B cell (primary cell): ENCODE data around the gene DNAJC8. TPM values are rescaled to one million over a fixed set of nuclear protein-coding genes. Genes with fewer than 3 reads are reported as not detected.

Source experiments
- ATAC-seq: fragments of 200-7000 bp; cut with Tn5 transposase; one replicate; pipeline ENCODE4 v1.10.0; 2021; ENCODE audit warnings: low read depth, mild to moderate bottlenecking, moderate number of reproducible peaks, moderate library complexity
- CTCF ChIA-PET: fragments of 350-600 bp; sonication (Branson Sonifier 250); formaldehyde crosslinking; loops from one replicate; lab custom pipeline; 2021; ENCODE audit warnings: antibody characterized with exemption, inconsistent platforms; lab: Charles Lee
- POLR2A ChIA-PET: fragments of 350-600 bp; sonication (Branson Sonifier 250); formaldehyde crosslinking; loops from one replicate; lab custom pipeline; 2021; ENCODE audit warnings: antibody characterized with exemption; lab: Charles Lee
- DNase-seq: peaks from one replicate; pipeline ENCODE4 v3.0.0; 2013
- H2AFZ ChIP-seq: 2 replicates; pipeline ENCODE4 v1.6.1; 2012; ENCODE audit warnings: mild to moderate bottlenecking, low read depth, low read length; ENCODE audit not compliant: insufficient read depth, poor library complexity, severe bottlenecking
- H3K27ac ChIP-seq, 2 donors: 1 replicate in 1 of 2; 2 replicates in 1 of 2; pipeline ENCODE4 v1.5.1; 2012 to 2013; ENCODE audit warnings: low read length in 2 of 2, mild to moderate bottlenecking in 2 of 2, moderate library complexity in 1 of 2
- H3K27me3 ChIP-seq, 4 experiments: fragments of 200-600 bp in 1 of 4; sonication (generic) in 1 of 4; replicated peaks in 1 of 4; 1 replicate in 2 of 4; 2 replicates in 2 of 4; pipeline versions ENCODE4 v1.6.1 to v1.7.0; 2013 to 2016; ENCODE audit warnings: low read length in 3 of 4, mild to moderate bottlenecking in 2 of 4, mixed read lengths in 1 of 4, moderate library complexity in 1 of 4; ENCODE audit not compliant: insufficient read depth in 4 of 4, control insufficient read depth in 3 of 4; ENCODE audit errors: control extremely low read depth in 1 of 4
- H3K36me3 ChIP-seq, 2 experiments: replicated peaks in 1 of 2; 1 replicate in 1 of 2; 2 replicates in 1 of 2; pipeline versions ENCODE4 v1.6.1 to v1.7.1; 2013; ENCODE audit warnings: low read length in 1 of 2; ENCODE audit not compliant: insufficient read depth in 2 of 2, control insufficient read depth in 1 of 2; ENCODE audit errors: control extremely low read depth in 1 of 2, extremely low read depth in 1 of 2
- H3K4me1 ChIP-seq, 2 donors: fragments of 200-600 bp in 1 of 2; sonication (generic) in 1 of 2; 1 replicate in 1 of 2; 2 replicates in 1 of 2; pipeline versions ENCODE4 v1.5.1 to v1.6.1; 2013 to 2017; ENCODE audit warnings: low read length in 2 of 2; ENCODE audit not compliant: control insufficient read depth in 2 of 2, insufficient read depth in 2 of 2
- H3K4me2 ChIP-seq: replicated peaks from 2 replicates; pipeline ENCODE3; 2012; ENCODE audit warnings: mild to moderate bottlenecking, low read depth, low read length; ENCODE audit not compliant: poor library complexity, severe bottlenecking
- H3K4me3 ChIP-seq, 5 experiments: fragments of 200-600 bp in 1 of 5; sonication (generic) in 1 of 5; 1 replicate in 3 of 5; 2 replicates in 2 of 5; pipeline versions ENCODE4 v1.5.1 to v1.7.0; 2011 to 2016; ENCODE audit warnings: low read length in 4 of 5, mild to moderate bottlenecking in 4 of 5, low read depth in 2 of 5, control low read depth in 1 of 5, moderate library complexity in 1 of 5; ENCODE audit not compliant: insufficient read depth in 1 of 5; ENCODE audit errors: control extremely low read depth in 1 of 5, extremely low read depth in 1 of 5
- H3K79me2 ChIP-seq: fragments of 200-600 bp; sonication (generic); one replicate; pipeline ENCODE4 v1.6.0; 2016; ENCODE audit warnings: low read length; ENCODE audit not compliant: control insufficient read depth, insufficient read depth
- H3K9ac ChIP-seq: fragments of 200-600 bp; sonication (generic); 2 replicates; pipeline ENCODE4 v1.6.1; 2017; ENCODE audit warnings: mild to moderate bottlenecking, low read length, moderate library complexity
- H3K9me3 ChIP-seq, 3 donors: one replicate each; pipeline versions ENCODE4 v1.6.1 to v1.7.1; 2013; ENCODE audit warnings: low read length in 2 of 3; ENCODE audit not compliant: control insufficient read depth in 2 of 3, insufficient read depth in 1 of 3; ENCODE audit errors: control extremely low read depth in 1 of 3
- H4K20me1 ChIP-seq: 2 replicates; pipeline ENCODE4 v1.6.0; 2012; ENCODE audit warnings: mild to moderate bottlenecking, low read length; ENCODE audit not compliant: insufficient read depth, control insufficient read depth, poor library complexity, severe bottlenecking
- H3K27ac Mint-ChIP-seq: one replicate; pipeline ENCODE4 v1.8.0; 2021; ENCODE audit warnings: mixed read lengths
- H3K27me3 Mint-ChIP-seq: one replicate; pipeline ENCODE4 v1.8.0; 2021; ENCODE audit warnings: mixed read lengths
- H3K4me1 Mint-ChIP-seq: one replicate; pipeline ENCODE4 v1.8.0; 2021; ENCODE audit warnings: mixed read lengths
- H3K4me3 Mint-ChIP-seq: one replicate; pipeline ENCODE4 v1.8.0; 2021; ENCODE audit warnings: mixed read lengths
- H3K9me3 Mint-ChIP-seq: one replicate; pipeline ENCODE4 v1.8.0; 2022; ENCODE audit warnings: mixed read lengths; ENCODE audit not compliant: insufficient read depth
- EZH2 ChIP-seq: IDR thresholded peaks from 2 replicates; pipeline ENCODE4 v1.6.1; 2012; ENCODE audit warnings: borderline replicate concordance, low read depth, mild to moderate bottlenecking, moderate library complexity, low read length; ENCODE audit not compliant: insufficient read depth, poor library complexity, severe bottlenecking
- WGBS: methylation state at CpG from one replicate; pipeline ENCODE4 v1.1.5; 2013; ENCODE audit warnings: missing lambda C conversion rate; ENCODE audit not compliant: insufficient coverage; 5-methylcytosine and 5-hydroxymethylcytosine counted together
- intact Hi-C: fragments of 100-400 bp; cut with micrococcal nuclease; formaldehyde crosslinking; loops from one replicate; pipeline ENCODE4 v1.10.0; 2022
- polyA plus RNA-seq: library from polyadenylated mRNA; depleted of rRNA; stranded (reverse); fragments of >200 nt; gene quantifications from 2 replicates; pipeline ENCODE4 v1.2.3, GENCODE V29; 2012
- total RNA-seq, 2 donors: library from RNA; stranded (reverse); fragments of 120-200 nt in 1 of 2; gene quantifications; 1 replicate in 1 of 2; 2 replicates in 1 of 2; pipeline versions ENCODE4 v1.2.3 to v1.2.4, GENCODE V29; 2013 to 2022
- TF ChIP-seq, protein P1 (sequence below): fragments of 200-600 bp; IDR thresholded peaks from one replicate; pipeline ENCODE4 v1.8.0; 2022; ENCODE audit warnings: antibody characterized with exemption, mild to moderate bottlenecking

Gene DNAJC8
- total and polyA plus RNA-seq, 2 donors (not counting 1 experiment from before 2014, with no cell fraction given), result 26.3 to 74.6 TPM

DNA sequence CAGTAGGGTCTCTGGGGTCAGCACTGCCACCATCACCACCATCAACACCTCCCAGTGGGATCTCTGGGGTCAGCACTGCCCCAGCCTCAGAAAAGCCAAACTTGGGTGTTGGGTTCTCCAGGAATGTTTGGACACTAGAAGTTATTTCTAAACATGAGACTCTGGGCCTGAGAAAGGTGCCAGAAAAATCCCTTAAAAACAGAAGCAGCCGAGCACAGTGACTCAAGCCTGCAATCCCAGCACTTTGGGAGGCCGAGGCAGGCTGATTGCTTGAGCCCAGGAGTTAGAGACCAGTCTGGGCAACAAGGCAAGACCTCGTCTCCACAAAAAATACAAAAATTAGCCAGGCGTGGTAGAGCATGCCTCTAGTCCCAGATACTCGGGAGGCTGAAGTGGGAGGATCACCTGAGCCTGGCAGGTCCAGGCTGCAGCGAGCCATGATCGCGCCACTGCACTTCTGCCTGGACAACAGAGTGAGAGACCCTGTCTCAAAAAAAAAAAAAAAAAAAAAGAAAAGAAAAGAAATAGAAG, 56.8 kb downstream of the DNAJC8 start:
- TF ChIP-seq, protein P1, sequence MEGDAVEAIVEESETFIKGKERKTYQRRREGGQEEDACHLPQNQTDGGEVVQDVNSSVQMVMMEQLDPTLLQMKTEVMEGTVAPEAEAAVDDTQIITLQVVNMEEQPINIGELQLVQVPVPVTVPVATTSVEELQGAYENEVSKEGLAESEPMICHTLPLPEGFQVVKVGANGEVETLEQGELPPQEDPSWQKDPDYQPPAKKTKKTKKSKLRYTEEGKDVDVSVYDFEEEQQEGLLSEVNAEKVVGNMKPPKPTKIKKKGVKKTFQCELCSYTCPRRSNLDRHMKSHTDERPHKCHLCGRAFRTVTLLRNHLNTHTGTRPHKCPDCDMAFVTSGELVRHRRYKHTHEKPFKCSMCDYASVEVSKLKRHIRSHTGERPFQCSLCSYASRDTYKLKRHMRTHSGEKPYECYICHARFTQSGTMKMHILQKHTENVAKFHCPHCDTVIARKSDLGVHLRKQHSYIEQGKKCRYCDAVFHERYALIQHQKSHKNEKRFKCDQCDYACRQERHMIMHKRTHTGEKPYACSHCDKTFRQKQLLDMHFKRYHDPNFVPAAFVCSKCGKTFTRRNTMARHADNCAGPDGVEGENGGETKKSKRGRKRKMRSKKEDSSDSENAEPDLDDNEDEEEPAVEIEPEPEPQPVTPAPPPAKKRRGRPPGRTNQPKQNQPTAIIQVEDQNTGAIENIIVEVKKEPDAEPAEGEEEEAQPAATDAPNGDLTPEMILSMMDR, result no peak
- no peak for TF ChIP-seq EZH2
- H3K9me3 Mint-ChIP-seq, result no peaks in the 10 kb centered on the region
- CTCF ChIA-PET, result interaction anchor here (0.6 to 4.9 kb wide), 10 partner anchors 12 to 88 kb away, joined by 3 to 30 read pairs (median 6); partner anchors contain the start of gene EYA3

DNA sequence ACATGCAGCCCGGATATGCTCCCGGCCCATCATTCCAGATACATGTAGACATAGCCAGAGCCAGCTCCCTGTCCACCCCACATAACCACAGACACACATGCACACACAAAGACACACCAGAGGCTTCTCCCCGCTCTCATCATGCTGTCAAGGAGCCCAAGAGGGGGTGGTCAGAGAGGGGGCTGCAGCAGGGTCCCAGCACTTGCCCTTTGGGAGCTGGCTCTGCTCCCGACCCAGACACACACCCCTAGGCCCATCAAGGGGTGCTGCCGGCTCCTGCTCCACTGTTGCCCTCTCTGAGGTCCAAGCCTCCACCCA, 58.9 kb downstream of the DNAJC8 start:
- H3K27me3 Mint-ChIP-seq, result no peaks in the 10 kb centered on the region
- Histone ChIP-seq H3K4me1 (peaks cover 84 to 98% of the 10 kb centered on the region in 2 donors), H4K20me1 (no peaks in the 10 kb centered on the region), H3K27me3 (no peaks in the 10 kb centered on the region), H3K9me3 (peaks cover 0 to 3% (median 0%) of the 10 kb centered on the region in 3 donors), H3K4me3 (peak overlapping the region in 2 of 5 experiments; percentile 25 to 74), H3K36me3 (no peaks in the 10 kb centered on the region), H2AFZ (no peak overlapping the region), H3K4me2 (peak overlapping the region; percentile 89), H3K79me2 (peaks cover 32% of the 10 kb centered on the region), H3K27ac (no peak overlapping the region), H3K9ac (no peak overlapping the region)
- no peak for ATAC-seq
- WGBS, result 100% methylated on average over 4 of the region's 5 CpGs
- TF ChIP-seq, protein P1, result no peak
- TF ChIP-seq EZH2, result no peak
- peak; percentile 20 for DNase-seq
- H3K27ac Mint-ChIP-seq, result peak overlapping the region; percentile 90
- ChIA-PET POLR2A (interaction anchor here (2.3 kb wide), 1 partner anchor 26 kb away, joined by 7 read pairs; no protein-coding TSS in a partner anchor), CTCF (interaction anchor here (0.6 to 4.9 kb wide), 5 partner anchors 12 to 316 kb away, joined by 3 to 30 read pairs (median 11); no protein-coding TSS in a partner anchor)
- H3K9me3 Mint-ChIP-seq, result no peaks in the 10 kb centered on the region
- peaks cover 82% of the 10 kb centered on the region for H3K4me1 Mint-ChIP-seq
- H3K4me3 Mint-ChIP-seq, result peak overlapping the region; percentile 81
- intact Hi-C loops, result loop anchor here (2.0 to 10.0 kb wide), 2 partner anchors 47 to 1889 kb away; partner anchors contain the start of gene SH3BGRL3

More for the DNA sequence above, 56.8 kb downstream of the DNAJC8 start:
- POLR2A ChIA-PET, result interaction anchor here (0.6 kb wide), 2 partner anchors 9 to 88 kb away, joined by 5 read pairs; partner anchors contain the start of gene EYA3
- H3K4me2 ChIP-seq, result peak overlapping the region; percentile 89
- intact Hi-C loops, result loop anchor here (2.0 to 10.0 kb wide), 4 partner anchors 27 to 1891 kb away; partner anchors contain the start of gene SH3BGRL3
- no peak for DNase-seq
- H3K9me3 ChIP-seq, result peaks cover 0 to 3% (median 0%) of the 10 kb centered on the region in 3 donors
- Mint-ChIP-seq H3K4me3 (peak overlapping the region; percentile 81), H3K27ac (peak overlapping the region; percentile 50), H3K27me3 (no peaks in the 10 kb centered on the region), H3K4me1 (peaks cover 88% of the 10 kb centered on the region)
- peak overlapping the region in 1 of 2 donors; percentile 45 for H3K27ac ChIP-seq
- peak overlapping the region; percentile 23 to 71 (median 38) for H3K4me3 ChIP-seq
- H3K9ac ChIP-seq, result peak overlapping the region; percentile 57
- H3K79me2 ChIP-seq, result peaks cover 32% of the 10 kb centered on the region
- no peaks in the 10 kb centered on the region for H3K27me3 ChIP-seq
- no peak for ATAC-seq
- H3K4me1 ChIP-seq, result peaks cover 81 to 89% of the 10 kb centered on the region in 2 donors
- H2AFZ ChIP-seq, result no peak overlapping the region
- WGBS, result 21% methylated on average over 7 of the region's 8 CpGs
- H3K36me3 ChIP-seq, result no peaks in the 10 kb centered on the region
- H4K20me1 ChIP-seq, result no peaks in the 10 kb centered on the region
